NCI-H2107 treated with DMSO at 0.1 percent for 48 hours (cell line): Measurements from ENCODE around the gene MYL7.

Source experiments
- DNase-seq: peaks from one replicate; lab custom pipeline; 2025; ENCODE audit not compliant: unreplicated experiment; lab: John Stamatoyannopoulos, UW

The MYL7 gene

DNA sequence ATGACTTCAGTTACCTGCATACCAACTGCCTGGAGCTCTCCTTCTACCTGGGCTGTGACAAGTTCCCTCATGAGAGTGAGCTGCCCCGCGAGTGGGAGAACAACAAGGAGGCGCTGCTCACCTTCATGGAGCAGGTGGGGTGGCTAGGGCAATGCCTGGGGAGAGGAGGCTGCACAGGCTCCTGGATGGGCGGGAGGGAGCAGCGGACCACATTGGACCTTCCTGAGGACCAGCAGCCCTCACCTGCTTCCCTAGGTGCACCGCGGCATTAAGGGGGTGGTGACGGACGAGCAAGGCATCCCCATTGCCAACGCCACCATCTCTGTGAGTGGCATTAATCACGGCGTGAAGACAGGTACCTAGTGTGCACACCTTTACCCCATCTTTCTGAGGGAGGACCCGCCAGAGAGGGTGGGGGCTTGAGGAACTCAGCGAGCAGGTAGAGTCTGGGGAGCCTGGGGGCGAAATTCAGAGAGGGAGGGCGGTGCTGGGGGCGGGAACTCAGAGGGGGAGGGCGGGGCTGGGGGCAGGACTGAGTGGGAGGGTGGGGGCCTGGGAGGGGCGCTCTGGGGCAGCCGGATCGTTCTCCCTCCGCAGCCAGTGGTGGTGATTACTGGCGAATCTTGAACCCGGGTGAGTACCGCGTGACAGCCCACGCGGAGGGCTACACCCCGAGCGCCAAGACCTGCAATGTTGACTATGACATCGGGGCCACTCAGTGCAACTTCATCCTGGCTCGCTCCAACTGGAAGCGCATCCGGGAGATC is 28.0 kb downstream of the MYL7 start:
- no peak for DNase-seq

DNA sequence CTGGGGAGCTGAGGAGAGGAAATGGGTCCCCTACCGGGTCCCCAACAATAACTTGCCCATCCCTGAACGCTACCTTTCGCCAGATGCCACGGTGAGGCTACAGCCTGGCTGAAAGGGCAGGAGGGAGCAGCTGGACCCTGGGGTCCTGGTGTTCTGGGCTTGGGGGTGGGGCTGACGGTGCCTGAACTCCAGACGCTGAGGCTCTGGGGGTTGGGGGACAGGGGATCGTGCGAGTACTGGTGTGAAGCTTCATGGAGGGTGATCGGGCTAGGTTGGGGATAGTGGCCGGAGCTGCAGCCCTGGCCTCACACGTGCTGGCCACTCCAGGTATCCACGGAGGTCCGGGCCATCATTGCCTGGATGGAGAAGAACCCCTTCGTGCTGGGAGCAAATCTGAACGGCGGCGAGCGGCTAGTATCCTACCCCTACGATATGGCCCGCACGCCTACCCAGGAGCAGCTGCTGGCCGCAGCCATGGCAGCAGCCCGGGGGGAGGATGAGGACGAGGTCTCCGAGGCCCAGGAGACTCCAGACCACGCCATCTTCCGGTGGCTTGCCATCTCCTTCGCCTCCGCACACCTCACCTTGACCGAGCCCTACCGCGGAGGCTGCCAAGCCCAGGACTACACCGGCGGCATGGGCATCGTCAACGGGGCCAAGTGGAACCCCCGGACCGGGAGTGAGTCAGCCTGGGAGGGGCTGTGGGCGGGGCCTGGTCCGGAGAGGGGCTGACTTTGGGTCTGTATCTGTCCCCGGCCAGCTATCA is 28.7 kb downstream of the MYL7 start:
- DNase-seq = no peak

DNA sequence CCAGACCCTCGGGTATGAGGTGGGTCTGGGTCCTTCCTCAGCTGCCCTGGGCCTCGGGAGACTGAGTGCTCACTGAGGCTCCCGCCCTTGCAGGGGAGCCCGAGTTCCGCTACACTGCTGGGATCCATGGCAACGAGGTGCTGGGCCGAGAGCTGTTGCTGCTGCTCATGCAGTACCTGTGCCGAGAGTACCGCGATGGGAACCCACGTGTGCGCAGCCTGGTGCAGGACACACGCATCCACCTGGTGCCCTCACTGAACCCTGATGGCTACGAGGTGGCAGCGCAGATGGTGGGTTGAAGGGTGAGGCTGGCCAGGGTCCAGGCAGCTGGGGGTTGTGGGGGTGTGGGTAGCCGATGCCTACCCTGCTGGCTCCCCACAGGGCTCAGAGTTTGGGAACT is 29.4 kb downstream of the MYL7 start:
- DNase-seq = peak; percentile 29

DNA sequence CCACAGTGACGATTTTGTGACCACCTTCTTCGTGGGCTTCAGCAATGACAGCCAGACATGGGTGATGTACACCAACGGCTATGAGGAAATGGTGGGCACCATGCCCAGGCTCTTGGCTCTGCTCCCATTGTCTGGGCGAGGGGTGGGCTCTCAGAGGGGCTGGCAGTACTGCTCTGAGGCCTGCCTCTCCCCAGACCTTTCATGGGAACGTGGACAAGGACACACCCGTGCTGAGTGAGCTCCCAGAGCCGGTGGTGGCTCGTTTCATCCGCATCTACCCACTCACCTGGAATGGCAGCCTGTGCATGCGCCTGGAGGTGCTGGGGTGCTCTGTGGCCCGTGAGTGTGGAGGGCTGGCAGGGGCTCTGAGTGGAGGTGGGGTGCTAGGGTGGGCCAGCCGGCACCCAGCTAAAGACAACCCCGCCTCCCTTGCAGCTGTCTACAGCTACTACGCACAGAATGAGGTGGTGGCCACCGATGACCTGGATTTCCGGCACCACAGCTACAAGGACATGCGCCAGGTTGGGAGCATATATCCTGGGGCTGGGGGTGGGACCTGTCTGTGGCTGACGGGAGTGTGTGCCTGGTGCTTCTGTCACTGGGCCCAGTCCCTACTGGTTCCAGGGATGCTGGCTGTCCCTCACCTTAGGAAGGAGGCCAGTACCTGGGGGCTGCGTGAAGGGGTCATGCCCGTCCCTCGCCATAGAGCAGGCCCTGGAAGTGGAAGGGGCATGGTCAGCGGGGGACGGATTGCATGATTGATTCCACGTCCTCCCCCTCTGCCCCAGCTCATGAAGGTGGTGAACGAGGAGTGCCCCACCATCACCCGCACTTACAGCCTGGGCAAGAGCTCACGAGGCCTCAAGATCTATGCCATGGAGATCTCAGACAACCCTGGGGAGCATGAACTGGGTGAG is 30.2 kb downstream of the MYL7 start:
- DNase-seq = no peak

DNA sequence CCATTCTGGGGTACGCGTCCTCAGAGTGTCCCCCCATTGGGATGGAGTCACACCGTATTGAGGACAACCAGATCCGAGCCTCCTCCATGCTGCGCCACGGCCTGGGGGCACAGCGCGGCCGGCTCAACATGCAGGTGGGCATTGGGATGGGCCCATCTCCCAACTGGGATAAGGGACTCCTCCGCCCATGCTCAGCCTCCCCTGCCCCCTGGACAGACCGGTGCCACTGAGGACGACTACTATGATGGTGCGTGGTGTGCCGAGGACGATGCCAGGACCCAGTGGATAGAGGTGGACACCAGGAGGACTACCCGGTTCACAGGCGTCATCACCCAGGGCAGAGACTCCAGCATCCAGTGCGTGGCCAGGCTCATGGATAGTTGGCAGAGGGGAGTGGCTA is 31.1 kb downstream of the MYL7 start:
- no peak for DNase-seq

DNA sequence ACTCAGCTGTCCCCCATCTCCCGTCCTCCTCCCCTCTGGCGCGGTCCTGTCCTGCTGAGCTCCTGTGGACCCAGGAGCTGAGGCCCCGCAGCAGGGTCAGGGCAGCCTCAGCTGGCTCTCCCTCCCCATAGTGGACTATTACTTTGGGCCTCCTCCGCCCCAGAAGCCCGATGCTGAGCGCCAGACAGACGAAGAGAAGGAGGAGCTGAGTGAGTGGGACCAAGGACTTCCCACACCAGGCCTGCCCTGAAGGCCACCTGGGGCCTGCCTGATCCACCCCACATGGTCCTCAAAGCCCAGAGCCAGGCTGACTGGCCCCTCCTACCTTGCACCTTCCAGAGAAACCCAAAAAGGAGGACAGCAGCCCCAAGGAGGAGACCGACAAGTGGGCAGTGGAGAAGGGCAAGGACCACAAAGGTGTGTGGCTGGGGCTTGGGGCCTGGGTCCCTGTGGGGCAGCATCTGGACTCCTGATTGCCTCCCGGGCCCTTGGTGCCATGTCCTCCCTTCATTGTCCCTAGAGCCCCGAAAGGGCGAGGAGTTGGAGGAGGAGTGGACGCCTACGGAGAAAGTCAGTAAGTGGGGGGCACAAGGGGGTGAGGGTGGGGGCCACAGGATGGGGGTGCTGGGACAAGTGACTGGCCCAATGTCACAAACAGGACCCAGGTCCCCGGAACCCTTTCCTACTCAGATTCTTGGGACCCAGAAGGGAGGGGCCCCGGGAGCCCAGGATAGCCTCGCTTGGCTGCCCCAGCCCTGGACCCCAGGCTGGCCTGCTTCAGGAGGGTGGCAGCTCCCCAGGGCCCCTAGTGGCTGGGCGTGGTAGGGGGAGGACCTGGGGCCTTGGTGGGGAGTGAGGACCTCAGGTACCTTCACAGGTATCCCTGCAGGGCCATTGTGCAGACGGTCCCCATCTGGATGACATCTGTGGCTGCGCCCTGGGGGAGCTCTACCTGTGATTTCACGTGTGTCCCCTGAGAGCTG is 32.1 kb downstream of the MYL7 start:
- DNase-seq = no peak

DNA sequence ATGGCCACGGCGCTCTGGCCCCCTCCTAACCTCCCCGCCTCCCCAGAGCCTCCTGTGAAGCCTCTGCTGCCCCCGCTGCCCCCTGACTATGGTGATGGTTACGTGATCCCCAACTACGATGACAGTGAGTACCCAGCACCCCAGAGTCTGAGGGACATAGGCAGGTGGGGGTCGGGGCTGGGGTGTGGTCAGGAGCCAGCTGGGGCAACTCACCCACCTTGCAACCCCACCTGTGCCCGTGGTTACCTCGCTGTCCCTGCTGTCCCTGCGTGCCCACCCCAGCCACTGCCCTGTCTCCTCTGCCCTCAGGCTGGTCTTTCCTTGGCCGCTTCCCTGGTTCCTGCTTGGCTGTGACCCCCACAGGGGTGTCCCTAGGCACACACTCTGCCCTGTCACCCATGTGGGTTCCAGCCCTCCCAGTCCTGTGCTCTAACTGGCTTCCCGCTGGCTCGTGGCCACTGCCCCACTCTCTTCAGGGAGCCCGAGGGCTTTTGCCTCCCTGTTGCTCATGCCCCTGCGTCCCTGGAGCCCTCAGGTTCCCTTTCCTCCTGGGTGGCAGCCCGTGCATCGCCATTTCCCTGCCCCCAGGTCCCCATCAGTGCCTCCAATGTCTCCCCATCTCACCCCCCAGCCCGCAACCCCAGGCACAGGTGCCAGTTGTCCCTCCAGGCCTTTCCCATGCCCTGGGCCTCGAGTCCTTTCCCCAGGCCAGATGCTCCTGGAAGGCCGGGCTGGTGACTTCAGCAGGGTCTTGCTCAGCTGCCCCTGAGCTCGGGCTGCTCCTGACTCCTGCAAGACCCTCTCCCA is 33.0 kb downstream of the MYL7 start:
- DNase-seq = no peak

DNA sequence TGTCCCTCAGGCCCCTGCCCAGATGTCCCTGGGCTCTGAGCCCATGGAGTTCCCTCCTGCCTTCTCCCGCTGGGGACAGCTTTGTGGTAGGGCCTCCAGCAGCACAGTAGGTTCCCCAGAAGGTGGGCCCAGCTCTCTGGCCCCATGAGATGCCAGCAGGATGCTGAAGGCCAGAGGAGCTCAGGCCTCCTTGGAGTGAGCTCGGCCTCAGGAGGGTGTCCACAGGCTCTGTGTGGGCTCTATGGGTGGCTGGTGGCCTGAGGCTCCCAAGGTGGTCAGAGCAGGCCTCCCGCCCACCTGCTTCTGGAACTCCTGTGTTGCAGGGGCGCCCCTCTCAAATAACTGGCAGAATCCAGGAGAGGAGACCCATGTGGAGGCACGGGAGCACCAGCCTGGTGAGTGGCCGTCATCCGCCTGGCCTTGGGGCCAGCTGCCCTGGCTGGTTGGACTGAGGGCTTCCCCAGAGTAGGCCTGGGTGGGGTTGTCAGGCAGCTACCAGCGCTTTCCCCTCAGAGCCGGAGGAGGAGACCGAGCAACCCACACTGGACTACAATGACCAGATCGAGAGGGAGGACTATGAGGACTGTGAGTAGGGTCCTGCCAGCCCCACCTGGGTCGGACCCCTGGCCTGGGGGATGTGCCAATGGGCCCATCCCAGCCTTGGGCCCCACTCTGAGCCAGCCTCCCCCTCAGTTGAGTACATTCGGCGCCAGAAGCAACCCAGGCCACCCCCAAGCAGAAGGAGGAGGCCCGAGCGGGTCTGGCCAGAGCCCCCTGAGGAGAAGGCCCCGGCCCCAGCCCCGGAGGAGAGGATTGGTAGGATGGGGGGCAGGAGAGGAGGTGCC is 33.8 kb downstream of the MYL7 start:
- DNase-seq = no peak

DNA sequence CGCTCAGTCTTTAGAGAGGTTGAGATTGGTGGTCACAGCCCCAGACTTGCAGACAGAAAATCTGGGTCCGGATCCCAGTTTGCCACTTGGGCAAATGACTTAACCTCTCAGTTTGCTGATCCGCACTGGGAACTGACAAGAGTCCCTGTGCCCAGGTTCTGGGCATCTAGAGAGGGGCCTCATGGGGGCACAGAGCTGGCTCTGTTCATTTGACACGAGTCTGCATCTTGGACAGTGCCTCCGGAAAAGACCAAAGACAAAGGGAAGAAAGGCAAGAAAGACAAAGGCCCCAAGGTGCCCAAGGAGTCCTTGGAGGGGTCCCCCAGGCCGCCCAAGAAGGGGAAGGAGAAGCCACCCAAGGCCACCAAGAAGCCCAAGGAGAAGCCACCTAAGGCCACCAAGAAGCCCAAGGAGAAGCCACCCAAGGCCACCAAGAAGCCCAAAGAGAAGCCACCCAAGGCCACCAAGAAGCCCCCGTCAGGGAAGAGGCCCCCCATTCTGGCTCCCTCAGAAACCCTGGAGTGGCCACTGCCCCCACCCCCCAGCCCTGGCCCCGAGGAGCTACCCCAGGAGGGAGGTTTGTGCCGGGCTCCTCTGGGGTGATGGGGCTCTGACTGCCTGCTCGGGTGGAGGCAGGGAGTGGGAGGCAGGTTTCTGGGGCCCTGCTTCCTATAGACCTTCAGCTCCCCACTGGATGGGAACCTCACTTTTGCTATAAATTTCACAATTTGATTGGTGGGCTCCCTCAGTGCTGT is 34.6 kb downstream of the MYL7 start:
- DNase-seq = no peak

DNA sequence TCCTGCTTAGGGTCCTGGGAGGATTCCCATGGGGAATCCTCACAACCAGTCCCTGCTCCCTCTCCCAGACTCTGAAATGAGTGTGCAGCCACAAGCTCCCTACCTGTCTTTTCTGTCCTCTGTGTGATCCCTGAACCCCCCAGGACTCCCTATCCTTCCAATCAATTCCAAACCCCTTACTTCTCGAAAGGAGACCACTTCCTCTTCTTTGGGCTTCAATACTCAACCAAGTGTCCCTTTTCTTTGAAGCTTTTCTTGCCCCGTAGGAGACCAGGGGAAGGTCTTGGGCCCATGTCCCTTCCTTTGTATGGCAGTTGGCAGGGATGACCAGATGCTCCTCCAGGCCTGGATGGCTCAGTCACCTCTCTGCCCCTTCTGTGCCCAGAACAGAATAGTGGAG is 35.3 kb downstream of the MYL7 start:
- DNase-seq = no peak

DNA sequence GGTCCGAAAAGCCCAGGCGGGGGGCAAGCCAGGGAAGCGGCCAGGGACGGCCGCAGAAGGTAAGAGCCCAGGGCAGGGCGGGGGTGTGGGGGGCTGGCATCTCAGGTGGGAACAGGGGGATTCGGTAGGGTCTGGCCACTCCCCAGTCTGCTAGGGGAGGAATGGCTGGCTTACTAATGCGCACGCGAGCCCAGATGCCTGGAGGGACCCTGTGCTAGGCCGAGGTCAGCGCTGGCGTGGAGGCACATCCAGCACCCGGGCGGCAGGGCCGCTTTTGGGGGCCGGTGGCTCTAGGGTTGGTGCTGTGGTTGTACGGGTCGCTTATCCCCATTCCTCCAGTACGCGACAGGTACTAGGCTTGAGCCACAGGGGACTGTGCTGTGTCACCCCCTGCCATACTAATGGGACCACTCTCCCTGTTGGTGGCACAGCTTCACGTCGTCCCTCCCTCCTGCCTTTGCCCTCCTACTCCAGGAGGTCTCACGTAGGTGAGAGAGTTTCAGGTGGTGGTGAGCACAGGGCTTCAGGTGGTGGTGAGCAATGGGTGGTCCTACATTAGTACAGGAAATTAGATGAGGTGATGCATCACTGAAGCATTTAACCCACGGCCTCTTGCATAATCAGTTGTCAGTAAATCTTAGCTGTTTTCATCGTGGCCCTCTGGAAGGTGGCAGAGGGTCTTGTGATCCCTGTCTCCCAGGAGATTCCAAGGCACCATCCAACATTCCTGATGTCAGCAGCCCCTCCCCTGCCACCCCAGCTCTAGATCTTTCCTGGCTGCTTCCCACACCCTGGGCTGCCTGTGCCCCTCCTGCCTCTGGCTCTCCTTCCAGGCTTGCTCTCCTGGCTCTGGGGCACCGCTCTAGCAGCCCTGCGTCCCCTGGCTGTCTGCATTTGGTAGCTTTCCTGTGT is 36.0 kb downstream of the MYL7 start:
- DNase-seq = no peak

DNA sequence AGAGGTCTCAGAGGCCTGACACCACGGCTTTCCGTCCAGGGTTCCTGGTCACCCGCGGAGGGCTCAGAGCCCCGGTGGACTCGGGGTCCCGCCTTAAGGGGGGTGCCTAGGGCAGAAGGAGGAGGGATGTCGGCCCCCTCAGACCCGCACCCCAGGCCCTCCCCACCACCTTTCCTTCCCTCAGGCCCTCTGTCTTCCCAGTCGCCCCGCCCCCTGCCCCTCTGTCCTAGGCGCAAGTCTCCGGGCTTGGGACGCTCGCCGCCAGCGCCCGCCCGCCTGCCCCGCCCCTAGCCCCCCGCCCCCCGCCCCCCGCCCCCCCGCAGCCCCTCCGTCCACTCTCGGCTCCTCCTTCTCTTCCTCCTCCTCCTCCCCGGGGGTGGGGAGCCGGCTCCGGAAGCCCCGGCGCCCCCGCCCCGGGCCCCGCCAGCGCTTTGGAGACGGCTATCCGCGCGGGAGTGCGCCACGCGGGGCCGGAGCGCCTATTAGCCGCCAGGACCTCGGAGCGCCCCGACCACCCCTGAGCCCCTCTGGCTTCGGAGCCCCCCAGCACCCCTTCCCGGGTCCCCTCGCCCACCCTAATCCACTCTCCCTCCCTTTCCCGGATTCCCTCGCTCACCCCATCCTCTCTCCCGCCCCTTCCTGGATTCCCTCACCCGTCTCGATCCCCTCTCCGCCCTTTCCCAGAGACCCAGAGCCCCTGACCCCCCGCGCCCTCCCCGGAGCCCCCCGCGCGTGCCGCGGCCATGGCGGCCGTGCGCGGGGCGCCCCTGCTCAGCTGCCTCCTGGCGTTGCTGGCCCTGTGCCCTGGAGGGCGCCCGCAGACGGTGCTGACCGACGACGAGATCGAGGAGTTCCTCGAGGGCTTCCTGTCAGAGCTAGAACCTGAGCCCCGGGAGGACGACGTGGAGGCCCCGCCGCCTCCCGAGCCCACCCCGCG is 36.9 kb downstream of the MYL7 start, which contains the start of gene AEBP1:
Gene AEBP1 (plus strand): TSS at position 423 of the 937 bp plus-strand sequence. CDS start 321 bp downstream, at position 744.
- DNase-seq = no peak

DNA sequence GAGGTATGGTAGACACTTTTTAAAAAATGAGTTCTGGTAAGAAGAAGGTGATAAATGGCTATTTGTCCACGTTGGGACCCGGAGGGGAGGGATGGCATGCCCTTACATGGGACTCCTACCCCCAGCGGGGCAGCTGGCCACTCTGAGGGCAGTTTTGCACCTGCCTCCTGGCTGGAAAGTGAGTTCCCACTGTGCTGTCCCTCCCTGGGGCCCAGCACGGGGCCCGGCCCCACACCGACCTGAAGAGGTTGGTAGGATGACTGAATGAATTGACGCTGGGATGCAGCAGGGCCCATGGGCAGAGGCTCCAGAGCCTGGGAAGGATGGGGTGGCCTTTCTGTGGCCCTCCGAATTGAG is 37.6 kb downstream of the MYL7 start:
- DNase-seq = no peak

DNA sequence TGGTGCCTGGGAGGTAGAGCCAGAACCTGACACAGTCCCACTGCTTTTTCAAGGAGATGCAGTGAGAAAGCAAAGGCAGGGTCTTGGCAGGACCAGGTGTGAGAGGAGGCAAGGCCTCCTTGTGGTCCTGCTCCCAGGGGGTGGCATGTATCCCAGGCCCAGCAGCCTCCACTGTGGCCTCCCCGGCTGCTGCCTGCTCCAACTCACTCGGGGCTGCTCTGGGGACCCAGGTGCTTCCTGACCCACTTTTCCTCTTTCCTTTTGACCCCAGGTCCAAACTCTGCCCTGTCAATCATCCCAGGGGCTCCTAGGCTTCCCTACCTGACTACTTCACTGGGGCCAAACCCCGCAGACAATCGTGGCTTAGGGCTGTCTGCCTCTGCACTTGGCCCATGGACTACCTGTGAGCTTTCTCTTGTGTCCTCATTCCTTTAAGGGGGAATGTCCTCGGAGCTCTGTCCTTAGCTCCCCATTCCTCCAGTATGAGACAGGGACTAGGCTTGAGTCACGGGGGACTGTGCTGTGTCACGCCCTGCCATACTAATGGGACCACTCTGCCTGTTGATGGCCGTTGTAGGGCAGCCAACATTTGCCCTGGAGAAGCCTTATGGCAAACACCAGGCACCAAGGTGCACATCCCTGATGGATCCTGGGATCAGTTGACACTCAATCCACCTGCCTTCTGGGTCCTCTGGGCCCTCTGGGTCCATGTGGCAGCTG is 38.1 kb downstream of the MYL7 start:
- DNase-seq = no peak
